ENCODE data around the gene CDC42BPB. TPM values are rescaled to one million over a fixed set of nuclear protein-coding genes. Genes with fewer than 3 reads are reported as not detected.
A peak's percentile ranks its signal among the peaks of the same experiment; 100 is the strongest.
"Not testable (repeated sequence)": the region's sequence is repeated elsewhere in the genome, so short reads cannot be mapped to it uniquely, and the experiment has no call there.

The CDC42BPB gene
- total RNA-seq, 6 experiments from 2014 or later, result 73.7 to 85.1 (median 79.9) TPM

DNA sequence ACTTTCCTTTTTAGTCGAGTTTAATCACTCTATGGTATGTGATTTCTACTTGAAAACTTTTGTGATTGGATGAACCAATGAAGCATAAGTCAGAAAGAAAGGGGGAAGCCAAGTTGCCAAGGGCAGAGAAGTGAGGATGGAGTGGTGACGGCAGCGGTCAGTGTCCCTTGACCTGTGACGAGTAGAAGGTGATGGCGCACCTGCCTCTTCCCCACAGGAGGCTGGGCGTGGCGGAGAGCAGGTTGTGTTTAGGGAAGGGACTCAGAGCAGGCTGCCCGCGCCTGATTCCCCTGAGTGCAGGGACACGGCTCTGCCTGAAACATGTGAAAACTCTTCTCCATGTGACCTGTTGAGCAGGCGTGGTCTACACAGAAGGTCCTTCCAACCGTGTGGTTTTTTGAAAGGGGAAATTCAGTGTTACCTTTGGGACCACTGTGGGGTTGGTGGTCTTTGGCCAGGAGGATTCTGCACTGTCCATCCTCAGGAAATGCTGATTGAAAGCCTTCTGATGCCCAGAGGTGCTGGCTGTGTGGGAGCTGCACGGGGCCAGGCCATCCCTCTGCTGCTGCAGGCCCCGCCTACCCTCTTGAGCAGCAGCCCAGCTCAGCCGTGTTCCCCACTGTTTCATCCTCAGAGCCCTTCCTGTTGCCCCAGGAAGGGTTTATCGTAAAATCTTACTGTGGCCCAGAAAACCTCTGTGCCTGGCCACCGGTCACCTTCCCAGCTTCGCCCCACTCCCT, 158.4 kb downstream of the CDC42BPB start:
- TF ChIP-seq, protein P1, sequence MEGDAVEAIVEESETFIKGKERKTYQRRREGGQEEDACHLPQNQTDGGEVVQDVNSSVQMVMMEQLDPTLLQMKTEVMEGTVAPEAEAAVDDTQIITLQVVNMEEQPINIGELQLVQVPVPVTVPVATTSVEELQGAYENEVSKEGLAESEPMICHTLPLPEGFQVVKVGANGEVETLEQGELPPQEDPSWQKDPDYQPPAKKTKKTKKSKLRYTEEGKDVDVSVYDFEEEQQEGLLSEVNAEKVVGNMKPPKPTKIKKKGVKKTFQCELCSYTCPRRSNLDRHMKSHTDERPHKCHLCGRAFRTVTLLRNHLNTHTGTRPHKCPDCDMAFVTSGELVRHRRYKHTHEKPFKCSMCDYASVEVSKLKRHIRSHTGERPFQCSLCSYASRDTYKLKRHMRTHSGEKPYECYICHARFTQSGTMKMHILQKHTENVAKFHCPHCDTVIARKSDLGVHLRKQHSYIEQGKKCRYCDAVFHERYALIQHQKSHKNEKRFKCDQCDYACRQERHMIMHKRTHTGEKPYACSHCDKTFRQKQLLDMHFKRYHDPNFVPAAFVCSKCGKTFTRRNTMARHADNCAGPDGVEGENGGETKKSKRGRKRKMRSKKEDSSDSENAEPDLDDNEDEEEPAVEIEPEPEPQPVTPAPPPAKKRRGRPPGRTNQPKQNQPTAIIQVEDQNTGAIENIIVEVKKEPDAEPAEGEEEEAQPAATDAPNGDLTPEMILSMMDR (IDR thresholded peaks at IDR 0.05), result no peak
- Mint-ChIP-seq H3K36me3 (ENCODE audit: low read depth) (peaks cover 19% of the 10 kb centered on the region), H3K4me1 (ENCODE audit: low read depth) (no peaks in the 10 kb centered on the region), H3K27ac (no peak overlapping the region), H3K4me3 (no peak overlapping the region), H3K9me3 (no peaks in the 10 kb centered on the region), H3K27me3 (ENCODE audit: insufficient read depth) (no peaks in the 10 kb centered on the region)
- DNase-seq, result no peak

DNA sequence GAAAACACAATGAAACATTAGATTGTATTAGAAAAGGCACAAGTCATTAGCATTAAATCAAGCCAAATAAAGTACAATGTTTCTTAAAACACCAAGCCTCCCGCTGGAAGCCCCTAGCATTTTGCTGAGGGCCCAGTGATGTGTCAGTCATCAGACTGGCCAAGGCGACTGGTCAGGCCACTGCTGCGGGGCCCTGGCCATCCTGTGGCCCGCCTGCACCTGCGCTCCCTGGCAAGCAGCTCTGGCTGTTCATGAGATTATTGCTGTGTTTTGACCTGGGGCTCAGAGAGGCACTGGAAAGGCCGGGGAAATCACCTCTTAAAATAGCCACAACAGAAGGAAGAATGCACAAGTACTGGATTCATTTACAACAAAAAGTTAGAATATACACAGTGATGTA, 159.1 kb downstream of the CDC42BPB start:
- DNase-seq, result no peak
- TF ChIP-seq, protein P1 (IDR thresholded peaks at IDR 0.05), result no peak
- Mint-ChIP-seq H3K4me1 (ENCODE audit: low read depth) (no peaks in the 10 kb centered on the region), H3K27ac (no peak overlapping the region), H3K36me3 (ENCODE audit: low read depth) (peaks cover 19% of the 10 kb centered on the region), H3K4me3 (no peak overlapping the region), H3K27me3 (ENCODE audit: insufficient read depth) (no peaks in the 10 kb centered on the region), H3K9me3 (no peaks in the 10 kb centered on the region)

DNA sequence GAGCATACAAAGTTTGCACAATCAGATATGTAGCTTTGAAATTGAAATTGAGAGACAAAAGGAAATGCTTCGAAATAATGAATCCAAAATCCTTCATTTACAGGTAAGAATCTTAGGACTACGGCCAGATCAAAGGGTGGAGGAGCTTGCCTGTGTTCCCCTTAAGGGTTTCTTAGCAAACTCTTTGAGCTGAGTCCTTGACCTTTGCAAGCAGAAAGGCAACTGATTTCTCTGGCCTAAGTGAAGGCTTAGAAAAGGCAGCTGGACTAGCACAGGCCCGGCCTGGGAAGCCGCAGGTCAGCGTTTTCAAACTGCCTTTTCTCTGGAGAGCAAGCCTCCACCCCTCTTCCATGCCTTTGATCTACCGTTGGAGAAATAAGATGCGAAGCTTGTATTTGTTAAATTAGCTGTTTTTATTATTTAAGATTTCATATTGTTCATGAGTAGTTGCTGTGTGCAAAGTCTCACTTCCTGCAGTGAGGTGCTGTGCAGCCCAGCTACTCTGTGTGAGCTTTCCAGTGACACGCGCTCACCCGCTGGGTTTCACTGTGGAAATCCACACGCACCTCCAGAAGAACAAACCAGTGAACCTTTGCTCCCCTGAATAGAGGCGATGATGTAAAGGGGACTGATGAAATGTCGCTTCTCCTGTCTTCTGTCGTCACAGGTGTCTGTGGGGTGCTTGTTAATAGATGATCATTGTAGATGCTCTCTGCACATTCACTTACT, 159.9 kb downstream of the CDC42BPB start:
- H3K27me3 Mint-ChIP-seq (ENCODE audit: insufficient read depth), result no peaks in the 10 kb centered on the region
- H3K9me3 Mint-ChIP-seq, result no peaks in the 10 kb centered on the region
- H3K27ac Mint-ChIP-seq, result no peak overlapping the region
- no peak for DNase-seq
- TF ChIP-seq, protein P1 (IDR thresholded peaks at IDR 0.05), result no peak
- H3K4me3 Mint-ChIP-seq, result no peak overlapping the region
- H3K36me3 Mint-ChIP-seq (ENCODE audit: low read depth), result peaks cover 19% of the 10 kb centered on the region
- H3K4me1 Mint-ChIP-seq (ENCODE audit: low read depth), result no peaks in the 10 kb centered on the region

GRCh38 chr14:102896735-102897134, 160.6 kb downstream of the CDC42BPB start:
- not testable (repeated sequence) for H3K4me1 Mint-ChIP-seq (ENCODE audit: low read depth); H3K27me3 Mint-ChIP-seq (ENCODE audit: insufficient read depth); H3K27ac Mint-ChIP-seq; H3K4me3 Mint-ChIP-seq; H3K9me3 Mint-ChIP-seq; DNase-seq
- H3K36me3 Mint-ChIP-seq (ENCODE audit: low read depth), result peaks cover 19% of the 10 kb centered on the region

DNA sequence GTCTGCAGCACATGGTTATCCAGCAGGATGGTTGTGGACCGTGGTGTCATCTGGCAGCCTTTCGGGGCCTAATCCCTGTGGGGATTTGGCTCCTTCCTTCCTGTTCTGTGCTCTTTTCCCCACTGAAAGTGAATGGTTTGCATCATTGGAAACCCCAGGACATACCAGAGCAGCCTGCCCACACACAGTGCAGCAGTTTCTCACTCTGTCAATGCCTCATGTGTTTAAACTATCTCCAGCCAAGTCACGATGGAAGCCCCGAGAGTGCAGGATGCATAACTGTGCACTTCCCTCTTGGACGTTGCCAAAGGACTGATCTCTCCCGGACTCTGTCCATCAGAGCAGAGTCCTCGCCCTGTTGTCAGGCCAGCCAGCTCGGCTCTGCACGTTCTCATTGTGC, 163.9 kb downstream of the CDC42BPB start:
- Mint-ChIP-seq H3K27ac (peak overlapping the region; percentile 49; the same call in 1 of the 2 replicates), H3K4me1 (ENCODE audit: low read depth) (peaks cover 8% of the 10 kb centered on the region), H3K27me3 (ENCODE audit: insufficient read depth) (no peaks in the 10 kb centered on the region; the same call in 1 of the 2 replicates), H3K36me3 (ENCODE audit: low read depth) (peaks cover 15% of the 10 kb centered on the region), H3K9me3 (no peaks in the 10 kb centered on the region), H3K4me3 (no peak overlapping the region)
- DNase-seq, result peak; percentile 4
- TF ChIP-seq, protein P1 (IDR thresholded peaks at IDR 0.05), result no peak

- peaks cover 10% of the 10 kb centered on the region for H3K36me3 Mint-ChIP-seq (ENCODE audit: low read depth)
- no peaks in the 10 kb centered on the region for H3K9me3 Mint-ChIP-seq
- no peak overlapping the region for H3K27ac Mint-ChIP-seq
- no peaks in the 10 kb centered on the region; the same call in 1 of the 2 replicates for H3K27me3 Mint-ChIP-seq (ENCODE audit: insufficient read depth)
- H3K4me3 Mint-ChIP-seq, result no peak overlapping the region
- no peak for DNase-seq
- TF ChIP-seq, protein P1 (IDR thresholded peaks at IDR 0.05), result no peak
- H3K4me1 Mint-ChIP-seq (ENCODE audit: low read depth), result peaks cover 8% of the 10 kb centered on the region
These were observed 164.7 kb downstream of the CDC42BPB start for GRCh38 chr14:102892651-102893050.

Measured in HFFc6 (cell line).